SJSA1 (cell line): ENCODE measurements around the gene RFXAP. TPM values are rescaled to one million over a fixed set of nuclear protein-coding genes. Genes with fewer than 3 reads are reported as not detected.

Experiments used
- DNase-seq, 2 experiments: peaks; one replicate each; pipeline ENCODE4 v3.0.0-alpha.2; 2015 to 2020; ENCODE audit warnings: low spot score in 2 of 2, low read depth in 1 of 2
- H3K27ac ChIP-seq: fragments of 250-450 bp; sonication (Bioruptor Pico); 2 replicates; pipeline ENCODE4 v1.5.1; 2020; ENCODE audit warnings: mild to moderate bottlenecking, moderate library complexity
- H3K27me3 ChIP-seq: fragments of 250-450 bp; sonication (Bioruptor Pico); replicated peaks from 2 replicates; pipeline ENCODE4 v1.5.1; 2020; ENCODE audit warnings: mild to moderate bottlenecking, moderate library complexity
- H3K36me3 ChIP-seq: fragments of 250-450 bp; sonication (Bioruptor Pico); 2 replicates; pipeline ENCODE4 v1.5.1; 2020; ENCODE audit warnings: mild to moderate bottlenecking
- H3K4me1 ChIP-seq: fragments of 250-450 bp; sonication (Bioruptor Pico); replicated peaks from 2 replicates; pipeline ENCODE4 v1.6.1; 2021; ENCODE audit warnings: mild to moderate bottlenecking
- H3K4me3 ChIP-seq: fragments of 250-450 bp; sonication (Bioruptor Pico); 2 replicates; pipeline ENCODE4 v1.5.1; 2020; ENCODE audit warnings: mild to moderate bottlenecking
- H3K9me3 ChIP-seq: fragments of 250-450 bp; sonication (Bioruptor Pico); replicated peaks from 2 replicates; pipeline ENCODE4 v1.5.1; 2020; ENCODE audit warnings: mild to moderate bottlenecking
- total RNA-seq: library from RNA; depleted of rRNA; stranded (reverse); fragments of >200 nt; shearing (Covaris generic); gene quantifications from 2 replicates; pipeline ENCODE4 v1.2.3, GENCODE V29; 2014

Gene RFXAP
- total RNA-seq, 1 experiment from 2014 or later = 1.2 TPM

DNA sequence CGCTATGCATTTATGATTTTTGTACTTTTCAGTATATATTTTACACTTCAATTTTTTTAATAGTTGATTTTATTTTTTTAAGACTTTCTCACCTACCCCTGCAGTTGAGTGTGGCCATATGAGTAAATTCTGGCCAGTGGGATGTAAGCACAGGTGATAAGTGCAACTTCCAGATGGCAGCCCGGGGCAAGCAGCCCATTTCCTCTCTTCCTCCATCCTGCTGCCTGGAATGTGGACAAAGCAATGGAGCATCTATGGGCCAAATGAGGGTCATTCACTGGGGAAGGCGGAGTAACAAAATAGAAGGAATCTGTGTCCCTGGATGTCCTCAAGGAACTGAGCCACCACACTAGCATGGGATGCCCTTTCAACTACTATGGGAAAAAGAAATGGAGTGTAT is 12.3 kb downstream of the RFXAP start:
- no peak for DNase-seq
- Histone ChIP-seq H3K36me3 (peaks cover 21% of the 10 kb centered on the region), H3K4me1 (no peaks in the 10 kb centered on the region), H3K27me3 (no peaks in the 10 kb centered on the region), H3K27ac (no peak overlapping the region), H3K9me3 (no peaks in the 10 kb centered on the region), H3K4me3 (no peak overlapping the region)

DNA sequence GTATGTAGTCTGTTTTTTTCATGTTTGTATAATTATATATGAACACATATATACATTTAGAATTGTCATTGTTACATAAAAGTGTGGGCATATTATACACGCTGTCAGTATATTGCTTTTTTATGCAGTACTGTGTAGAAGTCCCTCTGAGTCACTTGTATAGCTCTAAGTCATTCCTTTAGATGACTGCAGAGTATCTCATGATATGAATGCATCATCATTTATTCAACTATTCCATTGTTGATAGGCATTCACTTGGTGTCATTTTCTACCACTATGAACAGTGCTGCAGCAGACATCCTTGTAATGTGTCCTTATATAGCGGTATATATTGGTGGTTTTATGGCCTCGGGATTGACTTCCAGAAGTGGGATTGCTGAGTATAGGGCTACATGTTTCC is 15.3 kb downstream of the RFXAP start:
- no peaks in the 10 kb centered on the region for H3K27me3 ChIP-seq
- H3K36me3 ChIP-seq = peaks cover 2% of the 10 kb centered on the region
- peaks cover 3% of the 10 kb centered on the region for H3K4me1 ChIP-seq
- no peak overlapping the region for H3K4me3 ChIP-seq
- DNase-seq = no peak
- H3K9me3 ChIP-seq = no peaks in the 10 kb centered on the region
- H3K27ac ChIP-seq = no peak overlapping the region

DNA sequence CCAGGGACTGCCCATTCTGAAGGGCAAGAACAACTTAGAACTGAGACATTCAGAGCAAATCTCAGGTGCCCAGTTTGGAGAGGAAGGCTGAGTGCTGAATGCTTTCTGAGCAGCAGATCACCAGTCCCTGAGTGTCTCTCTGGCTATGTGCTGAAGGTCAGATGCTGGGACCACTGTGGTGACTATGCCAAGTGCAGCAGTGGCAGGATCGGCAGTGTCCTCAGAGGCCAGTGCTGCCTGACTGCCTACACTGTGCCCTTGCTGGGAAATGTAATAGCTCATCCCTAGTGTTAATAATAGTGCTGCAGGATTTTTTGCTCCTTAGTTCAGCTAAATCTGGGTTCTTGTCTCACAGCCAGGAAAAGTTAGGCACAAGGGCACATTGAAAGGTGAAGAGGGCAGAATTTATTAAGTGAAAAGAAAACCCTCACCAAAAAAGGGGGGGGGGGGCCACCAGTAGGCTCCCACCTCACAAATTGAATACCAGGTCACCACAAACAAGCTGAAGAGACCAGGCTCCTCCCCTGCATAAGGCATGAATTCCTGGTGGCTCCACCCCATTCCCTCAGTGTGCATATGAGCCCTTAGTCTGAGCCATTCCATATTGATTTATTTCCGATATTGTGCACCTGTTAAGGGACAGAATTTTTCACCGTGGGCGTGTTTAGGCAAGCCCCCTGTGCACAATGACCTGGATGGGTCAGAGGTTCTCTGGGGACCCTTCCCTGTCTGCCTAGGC is 18.5 kb downstream of the RFXAP start:
- Histone ChIP-seq H3K27ac (no peak overlapping the region), H3K9me3 (no peaks in the 10 kb centered on the region), H3K4me1 (peaks cover 10% of the 10 kb centered on the region), H3K27me3 (no peaks in the 10 kb centered on the region), H3K36me3 (no peaks in the 10 kb centered on the region; the same call in 1 of the 2 replicates), H3K4me3 (no peak overlapping the region)
- no peak for DNase-seq

DNA sequence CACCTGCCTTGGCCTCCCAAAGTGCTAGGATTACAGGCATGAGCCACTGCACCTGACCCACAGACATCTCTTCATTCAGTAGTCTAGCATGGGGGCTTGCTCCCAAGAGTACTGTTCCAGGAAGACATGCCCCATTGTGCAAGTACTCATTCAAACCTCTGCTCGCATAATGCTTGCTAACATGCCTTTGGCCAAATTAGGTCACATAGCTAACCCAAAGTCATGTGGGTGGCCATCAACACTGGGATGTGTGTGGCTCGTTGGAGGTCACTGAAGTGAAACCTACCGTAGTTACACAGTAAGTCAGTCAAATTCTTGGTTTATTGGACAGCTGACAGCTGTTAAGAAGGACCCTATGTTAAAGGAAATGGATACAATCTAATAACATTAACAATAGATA is 20.3 kb downstream of the RFXAP start:
- H3K4me1 ChIP-seq = peaks cover 10% of the 10 kb centered on the region
- no peak overlapping the region for H3K27ac ChIP-seq
- peaks cover 5% of the 10 kb centered on the region for H3K36me3 ChIP-seq
- no peaks in the 10 kb centered on the region for H3K9me3 ChIP-seq
- no peaks in the 10 kb centered on the region for H3K27me3 ChIP-seq
- peak in 1 of 2 experiments; percentile 16 for DNase-seq
- no peak overlapping the region for H3K4me3 ChIP-seq

DNA sequence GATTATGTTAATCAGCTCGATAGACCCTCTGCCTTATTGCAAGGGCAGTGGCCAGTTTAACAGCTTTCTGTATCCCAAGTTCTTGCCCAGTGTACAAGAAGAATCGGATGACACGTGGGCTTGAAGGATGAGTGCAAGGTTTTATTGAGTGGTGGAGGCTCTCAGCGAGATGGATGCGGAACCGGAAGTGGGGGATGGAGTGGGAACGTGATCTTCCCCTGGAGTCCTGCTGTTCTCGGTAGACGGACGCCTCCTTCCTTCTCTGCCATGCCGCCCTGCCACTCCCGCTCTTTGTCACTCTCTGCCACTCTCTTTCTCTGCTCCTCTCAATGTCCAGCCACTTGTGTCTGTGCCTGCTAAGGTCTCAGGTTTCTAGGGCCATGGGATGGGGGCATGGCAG is 21.0 kb downstream of the RFXAP start:
- H3K4me3 ChIP-seq = no peak overlapping the region

DNA sequence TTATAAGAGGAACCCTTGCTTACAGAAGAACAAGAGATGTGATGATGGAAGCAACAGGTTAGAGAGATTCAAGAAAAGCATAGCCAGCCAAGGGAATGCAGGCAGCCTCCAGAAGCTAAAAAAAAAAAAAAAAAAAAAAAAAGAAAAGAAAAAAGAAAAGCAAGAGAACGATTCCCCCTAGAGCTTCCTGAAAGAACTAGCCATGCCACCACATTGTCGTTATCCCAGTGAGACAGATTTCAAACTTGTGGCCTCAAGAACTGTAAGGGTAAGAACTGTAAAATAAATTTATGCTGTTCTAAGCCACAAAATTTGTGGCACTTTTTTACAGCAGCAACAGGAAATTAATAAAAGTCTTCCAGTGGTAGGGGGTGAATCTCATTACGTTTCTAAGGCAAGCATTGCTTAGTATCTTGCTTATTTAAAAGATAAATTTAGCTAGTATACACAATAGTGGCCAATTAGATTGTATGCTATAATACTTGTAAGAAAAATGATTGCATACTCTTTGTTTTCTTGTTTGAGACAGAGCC is 21.8 kb downstream of the RFXAP start:
- DNase-seq = no peak
- Histone ChIP-seq H3K36me3 (peaks cover 5% of the 10 kb centered on the region), H3K27ac (no peak overlapping the region), H3K9me3 (no peaks in the 10 kb centered on the region), H3K27me3 (no peaks in the 10 kb centered on the region), H3K4me3 (no peak overlapping the region), H3K4me1 (peaks cover 10% of the 10 kb centered on the region)

More for the DNA sequence above, 21.0 kb downstream of the RFXAP start:
- Histone ChIP-seq H3K4me1 (peaks cover 10% of the 10 kb centered on the region), H3K27ac (no peak overlapping the region), H3K9me3 (no peaks in the 10 kb centered on the region), H3K27me3 (no peaks in the 10 kb centered on the region), H3K36me3 (peaks cover 5% of the 10 kb centered on the region)
- no peak for DNase-seq

DNA sequence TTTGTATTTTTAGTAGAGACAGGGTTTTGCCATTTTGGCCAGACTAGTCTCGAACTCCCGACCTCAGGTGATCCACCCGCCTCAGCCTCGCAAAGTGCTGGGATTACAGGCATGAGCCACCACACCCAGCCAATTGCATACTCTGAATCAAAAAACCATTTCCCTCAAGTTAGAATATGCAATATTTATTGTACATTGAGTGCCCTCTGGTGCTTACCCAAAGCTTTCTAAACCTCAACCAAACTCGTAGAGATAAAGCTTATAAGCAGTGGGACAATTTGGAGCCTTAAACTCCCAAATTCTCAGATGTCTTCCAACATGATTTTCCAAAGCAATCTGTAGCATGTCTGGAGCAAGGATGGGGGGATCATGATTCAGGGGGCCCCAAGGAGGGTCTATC is 22.4 kb downstream of the RFXAP start:
- H3K36me3 ChIP-seq = peaks cover 5% of the 10 kb centered on the region; the same call in 1 of the 2 replicates
- H3K4me3 ChIP-seq = no peak overlapping the region
- H3K27me3 ChIP-seq = no peaks in the 10 kb centered on the region
- H3K9me3 ChIP-seq = no peaks in the 10 kb centered on the region
- no peak overlapping the region for H3K27ac ChIP-seq
- H3K4me1 ChIP-seq = peaks cover 10% of the 10 kb centered on the region
- no peak for DNase-seq

DNA sequence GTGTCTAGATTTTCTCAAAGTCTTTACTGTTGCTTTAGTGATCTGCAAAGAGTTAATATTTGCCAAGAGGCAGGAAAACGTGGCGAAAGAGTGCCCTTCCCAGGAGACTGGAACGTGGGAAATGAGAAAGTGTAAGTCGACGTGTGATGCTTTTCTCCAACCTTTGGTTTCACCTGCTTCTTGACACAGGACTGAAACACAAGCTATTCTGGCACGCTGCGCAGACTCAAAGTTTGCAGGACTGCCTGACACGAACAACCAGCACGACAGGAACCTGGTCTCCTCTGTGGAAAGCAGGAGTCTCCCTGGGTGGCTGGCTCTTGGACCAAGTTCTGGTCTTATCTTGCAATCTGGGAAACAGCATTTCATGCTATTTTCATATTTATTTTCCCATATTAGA is 28.6 kb downstream of the RFXAP start:
- Histone ChIP-seq H3K36me3 (peaks cover 36% of the 10 kb centered on the region), H3K9me3 (no peaks in the 10 kb centered on the region), H3K4me3 (no peak overlapping the region), H3K27ac (no peak overlapping the region), H3K4me1 (peaks cover 10% of the 10 kb centered on the region), H3K27me3 (no peaks in the 10 kb centered on the region)
- no peak for DNase-seq

DNA sequence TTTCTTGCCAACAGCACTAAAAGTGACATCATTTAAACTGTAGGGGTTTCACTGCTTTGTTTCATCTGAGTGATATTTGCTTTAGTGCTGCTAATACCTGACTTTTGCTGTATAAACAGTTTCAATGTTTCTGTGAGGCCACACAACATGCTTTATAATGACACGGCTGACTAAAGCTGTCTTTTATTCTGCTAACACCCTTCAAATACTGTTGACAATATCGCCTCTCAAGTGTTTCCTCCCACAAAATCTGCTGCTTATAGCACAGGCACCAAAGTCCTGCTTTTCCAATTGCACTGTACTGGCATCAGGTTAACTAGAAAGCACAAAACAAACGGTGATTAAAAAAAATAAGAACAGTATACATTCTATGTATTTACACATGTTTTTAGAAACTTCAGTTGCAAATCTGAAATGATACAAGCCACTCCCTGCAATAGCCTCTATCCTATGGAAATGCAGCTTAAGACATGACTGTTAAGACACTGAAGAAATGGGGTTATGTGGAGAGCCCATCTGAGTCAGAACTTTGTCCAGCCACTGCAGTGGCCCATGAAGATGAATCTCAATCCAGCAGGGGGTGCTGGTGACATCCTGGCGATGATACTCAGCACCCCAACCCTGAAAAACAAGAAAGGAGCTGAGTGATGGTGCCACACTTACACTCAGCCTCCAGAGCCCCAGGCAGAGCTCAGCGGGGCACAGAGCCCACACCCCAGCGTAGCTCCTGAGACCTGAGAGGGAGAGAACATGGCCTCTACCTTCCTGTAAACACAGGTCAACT is 29.4 kb downstream of the RFXAP start:
- Histone ChIP-seq H3K4me1 (peaks cover 10% of the 10 kb centered on the region), H3K36me3 (peaks cover 44% of the 10 kb centered on the region), H3K27me3 (no peaks in the 10 kb centered on the region), H3K4me3 (no peak overlapping the region), H3K9me3 (no peaks in the 10 kb centered on the region), H3K27ac (no peak overlapping the region)
- no peak for DNase-seq

DNA sequence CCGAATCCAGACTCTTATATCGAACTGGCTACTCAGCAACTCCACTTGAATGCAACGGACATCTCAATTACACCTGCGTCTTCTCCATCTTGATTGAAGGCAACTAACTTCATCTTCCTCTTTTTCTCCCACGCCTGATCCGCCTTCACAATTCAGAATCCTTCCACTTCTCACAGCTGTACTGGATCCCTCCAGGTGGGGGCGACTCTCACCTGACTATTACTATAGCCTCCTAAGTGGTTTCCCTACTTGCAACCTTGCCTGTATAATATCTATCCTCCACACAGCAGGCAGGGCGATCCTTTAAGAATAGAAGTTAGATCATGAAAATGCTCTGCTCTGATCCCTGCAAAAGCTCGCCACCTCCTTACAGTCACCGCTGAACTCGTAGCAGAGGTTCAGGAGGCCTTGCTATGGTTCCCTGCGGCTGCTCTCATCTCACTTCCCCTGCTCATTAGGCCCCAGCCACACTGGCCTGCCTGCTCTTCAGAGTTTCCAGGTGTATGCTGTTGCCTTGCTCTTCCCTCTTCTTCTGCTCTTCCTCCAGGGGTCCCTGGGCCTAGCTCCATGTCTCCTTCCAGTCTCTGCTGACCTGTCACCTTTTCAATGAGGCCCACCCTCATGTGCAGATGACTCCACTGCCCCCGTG is 31.9 kb downstream of the RFXAP start:
- Histone ChIP-seq H3K4me1 (peaks cover 10% of the 10 kb centered on the region), H3K27me3 (no peaks in the 10 kb centered on the region), H3K4me3 (no peak overlapping the region), H3K27ac (no peak overlapping the region), H3K36me3 (peaks cover 44% of the 10 kb centered on the region), H3K9me3 (no peaks in the 10 kb centered on the region)
- DNase-seq = no peak

DNA sequence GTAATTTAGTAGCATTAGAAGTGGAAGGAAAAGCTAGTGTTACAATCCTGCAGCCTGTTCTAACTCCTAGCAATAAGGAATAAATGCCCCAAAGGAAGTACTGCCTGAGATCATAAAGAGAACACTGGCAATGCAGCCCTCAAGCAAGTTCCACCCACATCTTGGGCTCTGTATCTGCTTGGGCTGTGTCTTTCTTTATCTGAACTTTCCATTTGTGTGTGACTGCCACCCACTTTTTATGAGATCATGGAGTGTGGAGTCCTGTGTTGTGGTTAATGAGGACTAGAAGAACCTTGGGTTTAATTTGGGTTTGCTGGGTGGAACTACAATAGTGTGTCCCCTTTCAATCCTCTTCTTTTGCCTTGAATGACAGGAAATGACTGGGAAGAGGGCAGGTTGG is 38.2 kb downstream of the RFXAP start:
- peaks cover 39% of the 10 kb centered on the region for H3K36me3 ChIP-seq
- peaks cover 3% of the 10 kb centered on the region for H3K4me1 ChIP-seq
- no peak overlapping the region for H3K4me3 ChIP-seq
- no peaks in the 10 kb centered on the region for H3K27me3 ChIP-seq
- no peak overlapping the region for H3K27ac ChIP-seq
- no peaks in the 10 kb centered on the region for H3K9me3 ChIP-seq
- DNase-seq = no peak

DNA sequence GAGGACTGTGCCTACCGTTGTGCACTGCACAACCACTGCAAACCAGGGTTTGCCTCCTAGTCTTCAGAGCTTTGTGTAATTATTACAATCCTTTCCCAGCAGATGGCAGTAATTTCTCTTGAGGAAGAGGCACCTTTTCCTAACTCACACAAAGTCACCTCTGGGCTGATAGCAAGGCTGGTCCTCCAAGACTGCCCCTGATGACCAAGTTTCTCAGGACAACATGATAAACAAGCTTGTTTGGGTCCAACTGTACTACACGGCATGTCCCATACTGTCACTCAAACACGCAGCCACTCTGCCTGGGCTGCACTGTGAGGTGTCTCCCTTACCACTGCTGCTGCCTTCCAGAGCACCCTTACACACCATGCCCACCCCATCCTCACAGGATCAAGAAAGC is 39.3 kb downstream of the RFXAP start:
- H3K9me3 ChIP-seq = no peaks in the 10 kb centered on the region
- peaks cover 36% of the 10 kb centered on the region for H3K36me3 ChIP-seq
- no peak overlapping the region for H3K27ac ChIP-seq
- no peaks in the 10 kb centered on the region for H3K27me3 ChIP-seq
- no peak overlapping the region for H3K4me3 ChIP-seq
- DNase-seq = peak in 1 of 2 experiments; percentile 39
- H3K4me1 ChIP-seq = peaks cover 9% of the 10 kb centered on the region

DNA sequence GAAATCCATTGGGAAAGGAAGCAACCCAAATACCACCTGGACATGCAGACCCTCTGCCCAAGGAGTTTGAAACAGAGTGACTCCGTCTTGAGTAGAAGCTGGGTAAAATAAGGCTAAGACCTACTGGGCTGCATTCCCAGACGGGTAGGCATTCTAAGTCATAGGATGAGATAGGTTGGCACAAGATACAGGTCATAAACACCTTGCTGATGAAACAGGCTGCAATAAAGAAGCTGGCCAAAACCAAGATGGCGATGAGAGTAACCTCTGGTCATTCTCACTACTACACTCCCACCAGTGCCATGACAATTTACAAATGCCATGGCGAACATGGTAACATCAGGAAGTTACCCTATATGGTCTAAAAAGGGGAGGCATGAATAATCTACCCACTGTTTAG is 40.2 kb downstream of the RFXAP start:
- Histone ChIP-seq H3K4me3 (no peak overlapping the region), H3K9me3 (no peaks in the 10 kb centered on the region), H3K36me3 (peaks cover 37% of the 10 kb centered on the region), H3K27ac (no peak overlapping the region), H3K4me1 (peaks cover 9% of the 10 kb centered on the region), H3K27me3 (no peaks in the 10 kb centered on the region)
- DNase-seq = no peak
